Subcutaneous adipose tissue (tissue), 4 donors: ENCODE measurements around the gene MMP2. TPM values are rescaled to one million over a fixed set of nuclear protein-coding genes. Genes with fewer than 3 reads are reported as not detected.

Experiments
- total RNA-seq, 4 donors: library from RNA; depleted of rRNA; stranded (reverse); fragments of >200 nt; gene quantifications; one replicate each; pipeline ENCODE4 v1.1.0, GENCODE V29; 2016
- TF ChIP-seq, protein P1 (sequence below): fragments of 450-650 bp; IDR thresholded peaks from one replicate; pipeline ENCODE4 v1.5.1; 2016; ENCODE audit warnings: low read depth, mild to moderate bottlenecking, control low read depth, antibody characterized with exemption, moderate library complexity

The MMP2 gene
- total RNA-seq, 4 donors from 2014 or later = 277 to 874 (median 585) TPM

DNA sequence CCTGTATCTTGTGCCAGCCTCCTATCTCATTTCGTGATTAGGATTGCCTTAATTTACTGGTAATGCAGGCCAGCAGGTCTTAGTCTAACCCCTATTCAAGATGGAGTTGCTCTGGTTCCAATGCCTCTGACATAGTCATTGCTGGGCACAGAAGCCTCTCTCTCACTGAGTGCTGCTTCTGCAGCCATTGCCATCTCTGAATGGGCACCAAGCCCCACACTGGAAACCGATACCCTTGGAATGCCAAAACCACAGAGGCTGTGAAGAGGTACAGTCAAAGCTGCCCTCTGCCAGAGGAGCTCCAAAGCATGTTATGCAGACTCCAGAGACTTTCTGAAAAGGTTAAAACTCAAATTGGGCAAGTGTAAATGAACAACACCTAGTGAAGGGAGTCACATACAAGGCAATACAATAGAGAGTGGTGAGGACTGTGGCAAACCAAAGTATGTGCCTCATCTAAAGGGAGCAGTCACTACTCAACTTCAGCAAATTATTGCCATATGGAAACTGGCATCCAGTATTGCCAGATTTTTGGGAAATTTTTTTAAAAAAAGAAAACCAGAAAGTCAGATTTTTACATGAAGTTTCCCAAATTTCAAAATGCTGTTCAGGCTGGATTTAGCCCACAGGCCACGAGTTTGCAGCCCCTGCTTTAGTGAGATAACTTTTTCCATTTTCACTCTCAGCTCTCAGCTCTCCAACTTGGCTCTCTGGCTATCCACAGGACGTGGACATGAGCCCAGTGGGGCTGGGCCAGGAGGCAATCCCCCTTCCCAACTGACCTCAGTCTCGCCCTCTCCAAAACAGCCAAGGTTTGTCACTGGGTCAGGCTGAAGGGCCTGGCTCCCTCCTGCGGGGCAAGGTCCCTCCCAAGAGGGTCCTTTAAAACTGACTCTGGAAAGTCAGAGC lies 2.1 kb upstream of the MMP2 start:
- TF ChIP-seq, protein P1, sequence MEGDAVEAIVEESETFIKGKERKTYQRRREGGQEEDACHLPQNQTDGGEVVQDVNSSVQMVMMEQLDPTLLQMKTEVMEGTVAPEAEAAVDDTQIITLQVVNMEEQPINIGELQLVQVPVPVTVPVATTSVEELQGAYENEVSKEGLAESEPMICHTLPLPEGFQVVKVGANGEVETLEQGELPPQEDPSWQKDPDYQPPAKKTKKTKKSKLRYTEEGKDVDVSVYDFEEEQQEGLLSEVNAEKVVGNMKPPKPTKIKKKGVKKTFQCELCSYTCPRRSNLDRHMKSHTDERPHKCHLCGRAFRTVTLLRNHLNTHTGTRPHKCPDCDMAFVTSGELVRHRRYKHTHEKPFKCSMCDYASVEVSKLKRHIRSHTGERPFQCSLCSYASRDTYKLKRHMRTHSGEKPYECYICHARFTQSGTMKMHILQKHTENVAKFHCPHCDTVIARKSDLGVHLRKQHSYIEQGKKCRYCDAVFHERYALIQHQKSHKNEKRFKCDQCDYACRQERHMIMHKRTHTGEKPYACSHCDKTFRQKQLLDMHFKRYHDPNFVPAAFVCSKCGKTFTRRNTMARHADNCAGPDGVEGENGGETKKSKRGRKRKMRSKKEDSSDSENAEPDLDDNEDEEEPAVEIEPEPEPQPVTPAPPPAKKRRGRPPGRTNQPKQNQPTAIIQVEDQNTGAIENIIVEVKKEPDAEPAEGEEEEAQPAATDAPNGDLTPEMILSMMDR = no peak

DNA sequence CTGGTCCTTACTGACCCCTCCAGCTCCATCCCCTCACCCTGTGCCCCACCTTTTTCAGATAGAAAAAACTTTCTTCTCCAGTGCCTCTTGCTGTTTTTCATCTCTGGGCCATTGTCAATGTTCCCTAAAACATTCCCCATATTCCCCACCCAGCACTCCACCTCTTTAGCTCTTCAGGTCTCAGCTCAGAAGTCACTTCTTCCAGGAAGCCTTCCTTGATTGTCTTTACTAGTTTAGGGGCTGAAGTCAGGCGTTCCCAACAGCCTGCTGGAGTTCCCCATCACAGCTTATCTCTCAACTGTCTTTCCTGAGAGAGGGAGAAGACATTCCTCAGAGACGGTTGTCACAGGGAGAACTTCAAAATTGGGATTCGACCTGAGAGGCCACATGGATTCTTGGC lies 1.3 kb upstream of the MMP2 start:
- TF ChIP-seq, protein P1 = no peak

DNA sequence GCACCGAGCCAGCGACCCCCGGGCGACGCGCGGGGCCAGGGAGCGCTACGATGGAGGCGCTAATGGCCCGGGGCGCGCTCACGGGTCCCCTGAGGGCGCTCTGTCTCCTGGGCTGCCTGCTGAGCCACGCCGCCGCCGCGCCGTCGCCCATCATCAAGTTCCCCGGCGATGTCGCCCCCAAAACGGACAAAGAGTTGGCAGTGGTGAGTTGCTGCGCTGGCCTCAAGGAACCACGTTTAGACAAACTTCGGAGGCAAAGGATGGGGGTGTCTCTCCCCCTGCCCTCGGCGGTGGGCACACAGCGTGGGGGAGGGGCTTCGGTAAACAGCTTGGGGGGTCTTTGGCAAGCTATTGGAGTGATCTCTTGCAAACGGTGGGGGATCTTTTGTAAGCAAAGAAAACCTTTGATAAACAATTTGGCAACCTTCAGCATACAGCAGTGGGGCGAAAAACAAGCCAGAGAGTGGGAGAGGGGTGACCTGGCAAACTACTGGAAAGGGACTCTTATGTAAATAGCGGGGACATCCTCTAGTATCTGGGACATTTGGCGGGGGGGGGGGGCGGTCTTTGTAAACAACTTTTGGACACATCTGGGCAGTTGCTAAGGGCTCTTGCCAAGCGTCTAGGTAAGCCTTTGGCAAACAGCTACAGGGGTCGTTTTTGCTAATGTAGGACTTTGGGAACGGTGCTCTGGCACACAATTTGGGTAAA lies 587 bp downstream of the MMP2 start:
- TF ChIP-seq, protein P1 = no peak

DNA sequence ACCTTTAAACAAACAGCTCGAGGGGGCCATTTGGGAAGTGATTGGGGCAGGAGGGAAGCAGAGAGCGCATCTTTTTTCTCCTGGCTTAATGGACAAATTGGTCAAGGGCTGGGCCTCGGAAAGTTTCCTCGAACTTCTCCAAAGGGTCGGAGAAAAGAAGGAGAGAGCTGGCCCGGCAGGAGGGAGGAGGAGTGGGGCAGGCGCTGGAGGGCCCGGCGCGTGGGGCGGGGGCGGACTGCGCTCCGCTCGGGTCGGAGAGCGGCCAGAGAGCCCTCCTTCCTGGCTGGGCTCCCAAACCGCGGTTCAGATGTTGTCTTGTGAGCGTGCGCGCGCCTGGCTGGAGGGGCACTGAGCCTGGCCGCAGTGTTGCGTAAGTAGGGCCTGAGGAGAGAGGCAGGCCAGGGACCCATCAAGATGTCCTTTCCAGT lies 1.2 kb downstream of the MMP2 start:
- TF ChIP-seq, protein P1 = no peak

DNA sequence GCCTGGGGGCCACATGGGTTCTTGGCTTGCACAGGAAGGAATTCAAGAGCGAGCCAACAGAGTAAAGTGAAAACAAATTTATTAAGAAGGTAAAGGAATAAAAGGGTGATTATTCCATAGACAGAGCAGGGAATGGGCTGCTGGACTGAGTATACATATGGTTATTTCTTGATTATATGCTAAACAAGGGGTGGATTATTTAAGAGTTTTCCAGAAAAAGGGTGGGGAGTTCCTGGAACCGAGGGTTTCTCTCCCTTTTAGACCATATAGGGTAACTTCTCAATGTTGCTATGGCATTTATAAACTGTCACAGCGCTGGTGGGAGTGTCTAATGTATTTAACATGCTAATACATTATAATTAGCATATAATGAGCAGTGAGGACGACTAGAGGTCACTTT lies 2.0 kb downstream of the MMP2 start:
- TF ChIP-seq, protein P1 = no peak

DNA sequence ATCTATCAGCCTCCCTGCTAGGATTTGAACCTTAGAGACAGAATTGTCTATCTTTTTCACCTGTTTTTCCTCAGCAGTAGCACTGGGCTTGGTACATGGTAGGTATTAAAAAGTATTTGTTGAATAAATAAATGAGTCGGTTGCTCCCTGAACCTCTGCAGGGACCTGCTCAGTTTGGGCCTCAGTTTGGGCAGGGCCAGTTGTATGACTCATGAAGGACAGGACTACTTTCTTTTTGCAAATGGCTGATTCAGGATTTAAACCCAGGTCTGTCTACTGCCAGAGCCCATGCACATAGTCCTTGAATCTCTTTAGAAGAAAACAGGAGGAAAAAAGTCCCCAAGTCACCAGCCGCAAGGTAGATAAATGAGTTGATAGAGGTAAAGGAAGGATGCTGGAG lies 3.1 kb downstream of the MMP2 start:
- TF ChIP-seq, protein P1 = no peak

DNA sequence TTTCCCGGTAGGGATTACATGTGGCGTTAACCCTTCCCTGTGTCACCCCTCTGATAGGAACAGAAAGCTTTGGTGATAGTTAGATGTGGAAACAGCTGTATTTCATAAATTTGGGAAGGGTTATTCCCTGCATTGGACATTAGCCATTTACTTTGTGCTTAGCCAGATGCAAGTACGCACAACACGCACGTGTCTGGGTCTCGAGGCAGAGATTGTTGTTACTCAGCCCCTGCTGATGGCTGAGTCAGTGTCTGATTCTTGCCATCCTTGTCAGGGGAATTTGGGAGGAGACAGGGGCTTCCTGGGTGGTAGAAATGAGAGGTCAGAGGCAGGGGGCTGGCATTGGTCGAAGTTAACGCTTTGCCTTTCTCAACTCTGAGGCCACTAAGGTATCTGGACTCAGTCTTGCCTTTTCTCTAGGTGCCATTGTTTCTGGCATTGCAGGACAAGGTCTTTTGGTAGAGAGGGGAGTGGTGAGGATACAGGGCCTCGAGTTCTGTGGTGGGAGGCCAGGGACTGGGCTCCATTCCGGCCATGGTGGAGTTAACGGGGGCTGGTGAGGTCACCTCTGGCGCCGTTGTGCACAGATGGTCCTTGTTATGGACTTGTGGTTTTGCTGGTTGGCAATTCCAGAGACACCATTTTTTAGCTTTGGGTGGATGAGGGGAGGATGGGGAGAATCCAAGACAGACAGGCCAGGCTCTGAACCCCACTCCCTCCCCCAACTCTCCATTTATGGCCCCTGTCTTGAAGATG lies 8.2 kb downstream of the MMP2 start:
- TF ChIP-seq, protein P1 = no peak
